Measurements from ENCODE around the gene AGPAT2. TPM values are rescaled to one million over a fixed set of nuclear protein-coding genes. Genes with fewer than 3 reads are reported as not detected.

AGPAT2 gene
- total RNA-seq, 1 donor from 2014 or later: 72.9 TPM

DNA sequence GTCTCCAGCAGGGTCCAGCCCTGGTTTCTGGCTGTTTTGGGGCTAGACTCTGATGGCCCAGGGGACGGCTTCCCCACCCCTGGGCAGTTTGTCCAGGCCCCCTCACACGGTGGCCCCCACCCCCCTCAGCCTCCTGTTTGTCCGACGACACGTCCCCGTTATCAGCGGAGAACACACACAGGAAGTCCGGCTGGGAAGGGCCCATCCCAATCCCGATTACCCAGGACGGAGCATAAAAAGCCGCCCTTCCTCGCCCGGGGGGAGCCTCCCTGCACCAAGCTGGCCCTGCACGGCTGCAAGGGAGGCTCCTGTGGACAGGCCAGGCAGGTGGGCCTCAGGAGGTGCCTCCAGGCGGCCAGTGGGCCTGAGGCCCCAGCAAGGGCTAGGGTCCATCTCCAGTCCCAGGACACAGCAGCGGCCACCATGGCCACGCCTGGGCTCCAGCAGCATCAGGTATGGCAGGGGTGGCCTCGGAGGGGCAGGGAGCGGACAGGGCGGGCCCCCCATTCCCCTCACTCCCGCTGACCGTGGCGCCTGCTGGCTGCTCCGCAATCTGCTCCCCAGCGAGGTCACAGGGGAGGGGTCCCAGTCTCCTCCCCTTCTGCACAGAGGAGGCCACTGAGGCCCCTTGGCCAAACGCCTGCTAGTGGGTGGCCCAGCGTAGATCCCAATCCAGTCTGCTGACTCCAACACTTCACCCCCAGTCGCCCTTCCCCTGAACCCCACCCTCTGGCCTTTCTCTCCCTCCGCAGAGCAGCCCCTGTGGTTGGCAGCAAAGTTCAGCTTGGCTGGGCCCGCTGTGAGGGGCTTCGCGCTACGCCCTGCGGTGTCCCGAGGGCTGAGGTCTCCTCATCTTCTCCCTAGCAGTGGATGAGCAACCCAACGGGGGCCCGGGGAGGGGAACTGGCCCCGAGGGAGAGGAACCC lies 24.3 kb downstream of the AGPAT2 start, which contains the start of gene EGFL7:
EGFL7 (plus strand) TSS at position 261 of the 926 bp plus-strand sequence. CDS start 5,367 bp downstream, outside the sequence.
- TF ChIP-seq, protein P1, sequence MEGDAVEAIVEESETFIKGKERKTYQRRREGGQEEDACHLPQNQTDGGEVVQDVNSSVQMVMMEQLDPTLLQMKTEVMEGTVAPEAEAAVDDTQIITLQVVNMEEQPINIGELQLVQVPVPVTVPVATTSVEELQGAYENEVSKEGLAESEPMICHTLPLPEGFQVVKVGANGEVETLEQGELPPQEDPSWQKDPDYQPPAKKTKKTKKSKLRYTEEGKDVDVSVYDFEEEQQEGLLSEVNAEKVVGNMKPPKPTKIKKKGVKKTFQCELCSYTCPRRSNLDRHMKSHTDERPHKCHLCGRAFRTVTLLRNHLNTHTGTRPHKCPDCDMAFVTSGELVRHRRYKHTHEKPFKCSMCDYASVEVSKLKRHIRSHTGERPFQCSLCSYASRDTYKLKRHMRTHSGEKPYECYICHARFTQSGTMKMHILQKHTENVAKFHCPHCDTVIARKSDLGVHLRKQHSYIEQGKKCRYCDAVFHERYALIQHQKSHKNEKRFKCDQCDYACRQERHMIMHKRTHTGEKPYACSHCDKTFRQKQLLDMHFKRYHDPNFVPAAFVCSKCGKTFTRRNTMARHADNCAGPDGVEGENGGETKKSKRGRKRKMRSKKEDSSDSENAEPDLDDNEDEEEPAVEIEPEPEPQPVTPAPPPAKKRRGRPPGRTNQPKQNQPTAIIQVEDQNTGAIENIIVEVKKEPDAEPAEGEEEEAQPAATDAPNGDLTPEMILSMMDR (IDR thresholded peaks at IDR 0.05; ENCODE audit: insufficient read depth, low read length, poor library complexity, severe bottlenecking): no peak
- Histone ChIP-seq H3K4me3 (ENCODE audit: low read depth, low read length) (no peak within 1 kb of the TSS), H3K36me3 (ENCODE audit: control insufficient read depth, insufficient read depth, low read length) (no peaks in the 10 kb centered on the region), H3K27me3 (ENCODE audit: control insufficient read depth, insufficient read depth, low read length) (peaks cover 39% of the 10 kb centered on the region)
- DNase-seq (ENCODE audit: low read depth): no peak

DNA sequence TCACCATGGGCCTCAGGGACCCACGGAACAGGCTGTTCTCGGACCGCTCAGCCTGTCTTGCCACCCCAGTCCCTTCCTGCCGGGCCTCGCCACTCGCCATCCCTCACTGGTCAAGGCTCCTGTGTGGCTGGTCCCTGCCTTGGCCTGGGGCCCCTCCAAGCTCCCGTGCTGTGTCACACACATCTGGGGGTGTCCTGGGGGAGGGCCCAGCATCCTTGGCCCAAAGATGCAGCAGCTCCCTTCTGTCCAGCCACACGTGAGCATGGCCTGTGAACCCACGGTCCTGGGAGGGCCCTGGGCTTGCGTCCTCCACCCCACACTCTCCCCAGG lies 25.0 kb downstream of the AGPAT2 start:
- TF ChIP-seq, protein P1 (IDR thresholded peaks at IDR 0.05; ENCODE audit: insufficient read depth, low read length, poor library complexity, severe bottlenecking): no peak
- H3K4me3 ChIP-seq (ENCODE audit: low read depth, low read length): no peak overlapping the region
- H3K36me3 ChIP-seq (ENCODE audit: control insufficient read depth, insufficient read depth, low read length): no peaks in the 10 kb centered on the region
- H3K27me3 ChIP-seq (ENCODE audit: control insufficient read depth, insufficient read depth, low read length): peaks cover 38% of the 10 kb centered on the region
- no peak for DNase-seq (ENCODE audit: low read depth)

DNA sequence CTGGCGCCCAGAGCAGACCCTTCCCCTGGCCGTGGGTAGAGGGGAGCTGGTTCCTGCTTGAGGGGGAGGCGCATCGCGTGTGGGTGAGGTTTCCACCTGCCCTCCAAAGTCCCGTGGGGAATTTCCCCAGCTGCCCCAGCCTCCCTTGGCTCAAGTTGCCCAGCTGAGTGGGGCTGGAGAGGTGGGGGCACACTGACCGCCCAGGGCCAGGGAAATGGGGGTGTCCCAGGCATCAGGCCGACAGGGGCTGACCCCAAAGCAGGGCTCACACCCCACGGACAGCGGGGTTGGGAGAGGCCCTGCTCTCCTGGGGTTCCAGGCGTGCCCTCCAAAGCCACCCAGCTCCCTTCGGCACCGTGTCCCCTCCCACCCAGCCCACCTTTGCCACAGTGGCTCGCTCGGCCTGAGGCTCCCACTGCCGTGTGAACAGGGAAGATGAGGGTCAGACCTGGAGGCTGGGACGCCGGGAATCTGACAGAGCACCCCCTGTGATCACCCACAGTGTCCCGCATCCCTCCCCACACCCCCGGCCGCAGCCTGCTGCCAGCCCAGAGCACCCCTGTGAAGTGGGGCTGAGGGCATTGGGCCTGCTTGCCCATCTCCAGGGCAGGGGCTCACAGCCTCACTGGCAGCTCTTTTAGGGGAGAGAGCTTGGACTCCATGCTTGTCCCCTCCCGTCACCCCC lies 25.5 kb downstream of the AGPAT2 start:
- Histone ChIP-seq H3K4me3 (ENCODE audit: low read depth, low read length) (no peak overlapping the region), H3K36me3 (ENCODE audit: control insufficient read depth, insufficient read depth, low read length) (no peaks in the 10 kb centered on the region), H3K27me3 (ENCODE audit: control insufficient read depth, insufficient read depth, low read length) (peaks cover 33% of the 10 kb centered on the region)
- no peak for DNase-seq (ENCODE audit: low read depth)
- TF ChIP-seq, protein P1 (IDR thresholded peaks at IDR 0.05; ENCODE audit: insufficient read depth, low read length, poor library complexity, severe bottlenecking): no peak

DNA sequence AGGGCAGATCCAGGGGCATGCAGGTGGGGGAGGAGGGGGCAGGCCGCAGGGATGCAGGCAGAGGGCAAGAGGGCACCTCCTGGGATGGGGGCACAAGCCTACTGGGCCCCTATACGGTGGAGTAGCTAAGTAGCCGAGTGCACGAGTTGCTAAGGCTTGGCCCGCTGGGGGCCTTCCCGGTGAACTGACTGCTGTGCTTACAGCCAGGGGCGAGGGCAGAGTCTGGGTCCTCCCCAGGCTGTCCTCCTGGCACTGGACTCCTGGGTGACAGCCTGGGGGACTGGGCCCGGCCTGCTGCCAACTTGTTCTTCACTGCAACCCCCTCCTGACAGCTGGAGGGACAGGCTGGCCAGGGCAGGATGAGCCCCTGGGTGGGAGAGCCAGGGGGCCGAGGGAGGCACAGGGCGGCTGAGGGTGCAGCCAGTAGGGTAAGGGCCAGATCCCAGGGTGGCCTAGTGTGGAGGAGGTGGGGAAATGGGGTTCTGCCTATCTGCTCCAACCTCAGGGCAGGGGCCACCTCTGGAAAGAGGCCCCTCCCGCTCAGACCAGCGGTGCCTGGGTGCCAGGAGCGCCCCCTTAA lies 26.2 kb downstream of the AGPAT2 start:
- TF ChIP-seq, protein P1 (IDR thresholded peaks at IDR 0.05; ENCODE audit: insufficient read depth, low read length, poor library complexity, severe bottlenecking): no peak
- no peak for DNase-seq (ENCODE audit: low read depth)
- Histone ChIP-seq H3K36me3 (ENCODE audit: control insufficient read depth, insufficient read depth, low read length) (no peaks in the 10 kb centered on the region), H3K4me3 (ENCODE audit: low read depth, low read length) (no peak overlapping the region), H3K27me3 (ENCODE audit: control insufficient read depth, insufficient read depth, low read length) (peaks cover 32% of the 10 kb centered on the region)

DNA sequence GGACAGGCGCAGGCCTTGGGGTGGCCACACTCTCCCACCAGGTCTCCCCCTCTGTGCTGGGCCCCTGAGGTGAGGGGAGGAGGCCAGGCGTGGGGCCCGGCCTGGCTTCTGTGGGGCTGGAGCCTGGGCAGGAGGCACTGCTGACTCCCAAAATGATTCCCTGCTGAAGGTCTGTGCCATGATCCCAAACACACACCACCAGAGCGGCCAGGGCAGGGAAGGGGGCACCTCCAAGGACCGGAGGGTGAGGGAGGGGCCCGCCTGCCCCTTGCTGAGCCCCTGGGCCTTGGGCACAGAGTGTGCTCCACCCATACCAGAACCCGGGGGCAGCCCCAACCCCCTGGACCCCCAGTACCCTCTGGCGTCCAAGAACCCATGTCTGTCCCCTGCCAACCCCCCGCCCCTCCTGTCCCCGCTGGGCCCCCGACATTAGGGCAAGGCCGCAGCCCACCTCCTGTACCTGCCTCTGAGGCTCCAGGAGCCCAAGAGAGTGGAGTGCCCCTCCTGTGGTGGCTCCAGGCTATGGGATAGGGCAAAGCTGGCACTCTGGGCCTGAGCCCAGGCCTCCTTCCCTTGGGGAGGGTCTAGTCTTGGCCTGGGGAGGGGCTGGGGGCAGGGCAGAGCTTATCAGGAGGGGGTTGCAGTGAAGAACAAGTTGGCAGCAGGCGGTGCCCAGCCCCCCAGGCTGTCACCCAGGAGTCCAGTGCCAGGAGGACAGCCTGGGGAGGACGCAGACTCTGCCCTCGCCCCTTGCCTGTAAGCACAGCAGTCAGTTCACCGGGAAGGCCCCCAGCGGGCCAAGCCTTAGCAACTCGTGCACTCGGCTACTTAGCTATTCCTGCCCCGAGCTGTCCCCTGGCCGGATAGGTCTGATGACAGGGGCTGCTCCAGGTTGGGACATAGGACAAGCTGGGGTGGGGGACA lies 27.1 kb downstream of the AGPAT2 start:
- peaks cover 30% of the 10 kb centered on the region for H3K27me3 ChIP-seq (ENCODE audit: control insufficient read depth, insufficient read depth, low read length)
- TF ChIP-seq, protein P1 (IDR thresholded peaks at IDR 0.05; ENCODE audit: insufficient read depth, low read length, poor library complexity, severe bottlenecking): no peak
- DNase-seq (ENCODE audit: low read depth): no peak
- no peaks in the 10 kb centered on the region for H3K36me3 ChIP-seq (ENCODE audit: control insufficient read depth, insufficient read depth, low read length)
- no peak overlapping the region for H3K4me3 ChIP-seq (ENCODE audit: low read depth, low read length)
